G401.6 (cell line): ENCODE results near the gene CDKN1B.
A peak's percentile ranks its signal among the peaks of the same experiment; 100 is the strongest.

ENCODE experiments used
- FAIRE-seq: peaks from 2 replicates; lab custom pipeline; 2012; peaks lifted over from hg19 to GRCh38; lab: Jason Lieb, UNC

The CDKN1B gene

DNA sequence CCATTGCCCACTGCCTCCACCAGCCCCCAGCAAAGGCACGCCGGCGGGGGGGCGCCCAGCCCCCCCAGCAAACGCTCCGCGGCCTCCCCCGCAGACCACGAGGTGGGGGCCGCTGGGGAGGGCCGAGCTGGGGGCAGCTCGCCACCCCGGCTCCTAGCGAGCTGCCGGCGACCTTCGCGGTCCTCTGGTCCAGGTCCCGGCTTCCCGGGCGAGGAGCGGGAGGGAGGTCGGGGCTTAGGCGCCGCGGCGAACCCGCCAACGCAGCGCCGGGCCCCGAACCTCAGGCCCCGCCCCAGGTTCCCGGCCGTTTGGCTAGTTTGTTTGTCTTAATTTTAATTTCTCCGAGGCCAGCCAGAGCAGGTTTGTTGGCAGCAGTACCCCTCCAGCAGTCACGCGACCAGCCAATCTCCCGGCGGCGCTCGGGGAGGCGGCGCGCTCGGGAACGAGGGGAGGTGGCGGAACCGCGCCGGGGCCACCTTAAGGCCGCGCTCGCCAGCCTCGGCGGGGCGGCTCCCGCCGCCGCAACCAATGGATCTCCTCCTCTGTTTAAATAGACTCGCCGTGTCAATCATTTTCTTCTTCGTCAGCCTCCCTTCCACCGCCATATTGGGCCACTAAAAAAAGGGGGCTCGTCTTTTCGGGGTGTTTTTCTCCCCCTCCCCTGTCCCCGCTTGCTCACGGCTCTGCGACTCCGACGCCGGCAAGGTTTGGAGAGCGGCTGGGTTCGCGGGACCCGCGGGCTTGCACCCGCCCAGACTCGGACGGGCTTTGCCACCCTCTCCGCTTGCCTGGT is at the start of gene CDKN1B:
TSS of gene CDKN1B (plus strand) at position 576 of the 793 bp plus-strand sequence. CDS start 472 bp downstream, outside the sequence.
- FAIRE-seq, result peak; percentile 81

DNA sequence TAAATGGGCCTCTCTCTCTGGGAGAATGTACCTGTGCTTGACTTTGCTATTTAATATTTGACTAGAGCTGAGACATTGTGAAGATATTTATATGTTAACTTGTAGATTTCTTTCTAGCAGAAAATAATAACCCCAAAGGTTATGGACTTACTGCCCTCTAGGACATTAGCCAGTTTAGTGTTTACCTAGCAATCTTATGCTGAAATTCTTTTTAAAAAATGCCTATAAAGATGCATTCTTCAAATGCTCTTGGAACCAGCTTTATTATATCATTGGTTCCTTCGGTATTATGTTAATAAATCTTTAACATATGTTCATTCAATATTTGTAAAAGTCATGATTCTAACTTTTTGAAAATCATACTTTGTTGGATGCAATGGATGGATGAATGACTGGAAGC is 49.2 kb upstream of the CDKN1B start:
- no peak for FAIRE-seq

DNA sequence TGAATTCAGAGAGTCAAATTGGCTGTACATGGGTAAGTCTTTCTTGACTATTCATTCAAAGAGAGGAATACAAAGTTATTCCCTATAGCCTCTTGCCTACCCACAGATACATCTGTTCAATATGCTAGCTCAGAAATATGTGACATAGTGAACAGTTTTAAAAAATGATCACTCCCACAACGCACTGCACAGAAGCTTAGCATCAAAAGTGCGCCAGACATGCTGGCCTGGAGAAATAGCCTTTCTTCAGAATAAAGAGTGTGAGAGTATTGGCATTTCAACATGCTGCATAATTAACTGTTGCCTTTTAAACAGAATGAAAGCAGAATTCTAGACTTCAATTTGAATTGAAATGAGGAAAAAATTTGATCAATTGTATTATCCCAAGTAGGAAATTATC is 48.1 kb upstream of the CDKN1B start:
- no peak for FAIRE-seq

DNA sequence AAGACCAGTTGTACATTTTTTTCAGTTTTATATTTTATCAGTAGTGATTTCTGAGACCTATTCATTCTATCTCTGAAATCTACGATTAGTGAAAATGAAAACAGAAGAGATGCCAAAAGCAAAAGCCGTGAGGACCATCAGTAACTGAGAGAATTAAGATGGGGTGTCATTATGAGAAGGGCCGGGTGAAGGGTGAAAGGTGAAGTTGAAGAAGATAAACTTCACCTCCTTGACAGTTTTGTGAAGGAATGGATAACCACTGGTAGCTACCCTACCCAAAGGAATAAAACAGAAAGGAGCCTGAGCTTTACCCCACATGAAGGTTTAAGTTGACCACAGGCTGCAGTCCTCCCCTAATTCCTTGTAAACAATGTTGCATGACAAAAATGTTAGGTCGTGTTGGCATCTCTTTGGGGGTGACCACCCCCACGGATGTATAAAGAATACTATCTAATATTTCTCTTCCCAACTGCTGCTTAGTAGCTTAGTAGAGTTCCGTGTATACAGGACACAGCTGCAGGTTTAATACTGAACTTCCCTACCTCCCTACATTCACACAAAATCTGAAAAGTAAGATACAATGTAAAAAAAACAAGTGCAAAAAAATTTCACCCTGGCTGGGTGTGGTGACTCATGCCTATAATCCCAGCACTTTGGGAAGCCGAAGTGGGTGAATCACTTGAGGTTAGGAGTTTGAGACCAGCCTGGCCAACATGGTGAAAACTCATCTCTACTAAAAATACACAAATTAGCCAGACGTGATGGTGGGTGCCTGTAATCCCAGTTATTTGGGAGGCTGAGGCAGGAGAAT is 45.1 kb upstream of the CDKN1B start:
- no peak for FAIRE-seq

DNA sequence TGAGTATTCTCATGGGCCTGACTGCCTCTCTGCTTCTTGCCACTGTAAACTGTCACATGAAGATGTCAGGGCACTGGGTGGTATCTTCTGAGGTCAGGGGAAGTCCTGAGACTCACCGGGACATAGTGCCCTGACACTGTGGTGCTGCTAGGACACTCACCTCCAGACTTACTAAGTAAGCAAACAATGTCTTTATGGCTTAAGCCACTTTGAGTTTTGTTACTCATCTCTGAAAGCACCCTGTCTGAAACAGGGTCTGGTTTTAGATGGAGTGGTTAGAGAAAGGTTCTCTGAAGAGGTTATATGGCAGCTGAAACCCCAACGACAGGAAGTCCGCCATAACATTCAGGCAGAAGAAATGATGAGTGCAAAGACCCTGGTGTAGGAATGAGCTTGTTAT is 43.9 kb upstream of the CDKN1B start:
- no peak for FAIRE-seq

DNA sequence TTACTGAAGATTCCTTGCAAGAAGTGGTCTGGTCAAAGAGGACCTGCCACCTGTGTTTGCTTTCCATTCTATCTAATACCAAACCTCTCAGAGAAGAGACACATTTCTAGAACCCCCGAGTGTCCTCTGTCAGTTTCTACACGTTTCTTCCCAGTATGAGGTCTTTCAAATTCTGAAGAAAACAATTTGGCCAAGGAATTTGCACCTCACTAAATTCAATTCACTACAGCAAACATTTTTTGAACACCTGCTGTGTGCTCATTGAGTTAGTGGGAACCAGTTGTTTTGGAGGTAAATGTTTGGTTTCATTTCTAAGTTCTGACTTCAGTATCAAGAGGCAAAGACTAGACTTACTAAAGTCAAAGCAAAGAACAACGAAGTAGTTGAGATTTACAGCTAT is 40.6 kb upstream of the CDKN1B start:
- FAIRE-seq, result no peak

DNA sequence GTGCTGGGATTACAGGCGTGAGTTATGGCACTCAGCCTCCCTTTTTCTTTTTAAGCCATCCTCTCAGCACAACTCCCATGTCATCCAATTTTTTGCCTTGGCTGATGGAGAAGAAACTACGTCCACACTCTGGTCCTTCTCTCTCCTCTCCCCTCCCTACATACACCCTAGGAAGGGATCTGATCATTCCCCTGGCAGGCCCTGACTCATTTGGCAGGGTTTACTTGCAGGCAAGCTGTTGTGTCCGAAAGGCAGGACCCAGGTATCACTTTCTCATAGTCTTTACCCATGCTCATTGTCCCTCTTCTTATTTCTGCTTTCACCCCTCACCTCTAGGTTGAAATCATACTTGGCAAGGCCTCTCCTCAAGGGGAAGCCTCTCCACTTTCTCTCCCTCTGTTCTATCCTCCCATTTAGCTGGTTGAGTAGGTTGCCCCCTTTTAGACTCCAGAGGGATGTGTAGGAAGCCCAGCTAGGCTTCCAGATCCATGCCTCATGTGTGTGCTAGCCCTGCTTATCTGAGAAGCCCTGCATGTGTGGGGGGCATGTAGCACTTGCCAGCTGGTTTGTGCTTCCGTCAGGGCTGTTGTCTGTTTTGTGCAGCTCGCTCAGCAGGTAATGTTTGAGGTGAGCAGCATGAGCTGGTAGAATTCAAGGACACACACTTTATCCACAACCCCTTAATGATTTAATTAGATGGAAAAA is 36.0 kb upstream of the CDKN1B start:
- FAIRE-seq, result no peak

DNA sequence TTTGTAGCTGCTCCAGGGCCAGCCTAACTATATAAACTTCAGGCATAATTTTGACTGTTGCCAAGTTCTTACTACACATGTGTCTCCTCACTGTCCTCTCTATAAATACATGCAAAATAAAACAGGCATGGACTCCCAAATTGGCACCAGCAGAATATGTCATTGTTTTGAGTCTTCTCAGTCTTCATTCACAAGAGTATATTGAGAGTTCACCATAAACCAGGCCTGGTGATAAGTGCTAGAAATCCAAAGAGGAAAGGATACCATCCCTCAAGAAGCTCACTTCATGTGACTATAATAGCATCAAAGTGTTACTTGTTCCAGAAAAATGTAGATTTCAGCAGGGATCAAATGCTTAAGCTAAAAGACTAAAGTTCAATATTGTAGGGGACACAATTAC is 34.9 kb upstream of the CDKN1B start:
- FAIRE-seq, result no peak

DNA sequence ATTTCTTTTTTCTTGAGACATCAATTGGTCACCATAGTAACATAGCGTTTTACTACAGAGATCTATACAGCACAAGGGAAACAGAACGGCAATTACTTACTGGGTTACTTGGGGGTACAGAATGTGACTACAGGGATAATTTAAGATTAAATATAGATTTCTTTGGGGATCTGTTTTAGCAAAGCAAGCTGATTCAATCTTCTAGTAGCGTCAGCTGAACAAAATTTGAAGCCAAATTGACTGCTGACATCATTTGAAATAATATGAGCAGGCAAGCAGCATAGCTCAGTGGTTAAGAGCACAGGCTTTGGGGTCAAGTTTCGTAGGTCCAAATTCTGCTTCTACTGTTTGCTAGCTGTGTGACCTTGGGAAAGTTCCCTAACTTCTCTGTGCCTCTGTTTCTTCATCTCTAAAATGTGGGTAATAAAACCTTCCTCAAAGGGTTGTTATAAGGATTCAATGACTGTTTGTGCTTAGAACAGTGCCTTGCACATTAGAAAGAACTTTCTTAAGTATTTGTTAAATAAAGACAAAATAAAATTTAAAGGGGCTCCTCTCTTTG is 34.0 kb upstream of the CDKN1B start:
- FAIRE-seq, result no peak

DNA sequence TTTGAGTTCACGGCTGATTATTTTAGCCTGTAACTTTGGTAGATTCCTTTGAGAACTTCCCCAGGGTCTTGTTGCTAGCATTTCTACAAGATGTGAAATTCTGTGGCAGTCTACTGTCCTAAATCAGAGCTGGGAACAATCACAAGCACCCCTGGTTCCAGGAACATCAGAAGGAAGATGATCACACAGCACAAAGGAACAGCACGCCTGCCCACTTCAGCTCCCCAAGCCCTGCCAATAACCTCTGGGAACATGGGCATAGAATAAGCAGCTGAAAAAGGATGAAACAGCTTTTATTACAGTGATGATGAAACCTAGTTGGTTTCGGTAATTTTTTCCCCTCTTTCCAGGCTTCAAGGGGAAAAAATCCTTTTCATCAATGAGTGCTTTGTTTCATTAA is 33.4 kb upstream of the CDKN1B start:
- no peak for FAIRE-seq

DNA sequence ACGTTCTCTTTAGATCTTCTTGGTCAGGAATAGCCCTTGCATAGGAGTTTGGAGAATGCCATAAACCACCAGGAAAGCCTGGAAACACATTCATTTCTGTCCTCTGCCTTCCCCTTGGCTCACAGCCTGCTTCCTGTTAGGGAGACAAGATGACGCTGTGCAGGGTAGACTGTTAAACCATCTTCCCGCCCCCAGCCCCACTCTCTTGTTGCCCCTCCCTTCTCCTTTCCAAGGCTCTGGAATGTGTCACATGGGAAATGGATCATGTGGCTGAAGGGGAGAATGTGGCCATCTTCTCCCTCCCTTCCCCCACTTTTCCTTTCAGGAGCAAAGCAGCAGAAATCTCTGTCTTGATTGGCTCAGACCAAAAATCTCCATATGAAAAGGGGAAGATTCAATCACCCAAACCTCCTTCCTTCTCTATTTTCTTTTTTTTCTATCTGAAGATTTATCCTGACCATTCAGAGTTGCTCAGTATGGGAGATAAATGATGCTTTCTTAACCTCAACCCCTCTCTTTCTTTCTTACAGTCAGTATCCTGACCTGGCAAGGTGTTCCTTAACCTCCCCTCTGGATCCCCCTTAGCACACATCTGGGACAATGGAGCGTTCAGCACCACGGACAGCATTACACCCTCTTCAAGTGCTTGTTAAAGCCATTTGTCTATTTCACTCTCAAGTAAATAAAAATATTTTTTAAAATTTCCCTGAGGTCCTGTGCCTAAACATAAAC is 32.6 kb upstream of the CDKN1B start:
- no peak for FAIRE-seq

DNA sequence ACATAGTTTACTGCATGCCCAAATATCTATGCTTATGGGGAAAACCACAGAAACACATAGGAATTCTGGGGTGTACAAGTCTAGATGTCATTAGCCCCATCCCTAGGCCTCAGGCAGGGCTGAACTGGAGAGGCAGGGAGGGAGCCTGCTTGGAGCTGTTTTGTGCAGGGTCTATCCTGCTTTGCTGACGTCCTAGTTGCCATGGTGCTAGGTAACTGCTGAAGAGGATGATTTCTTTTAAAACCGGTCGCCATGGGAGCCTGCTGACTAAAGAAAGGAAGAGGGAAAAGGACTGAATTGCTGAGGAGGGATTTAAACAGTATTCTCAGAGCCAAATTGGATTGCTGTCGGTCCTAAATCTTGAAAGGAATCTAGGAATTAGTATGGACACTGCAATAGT is 31.9 kb upstream of the CDKN1B start:
- no peak for FAIRE-seq

DNA sequence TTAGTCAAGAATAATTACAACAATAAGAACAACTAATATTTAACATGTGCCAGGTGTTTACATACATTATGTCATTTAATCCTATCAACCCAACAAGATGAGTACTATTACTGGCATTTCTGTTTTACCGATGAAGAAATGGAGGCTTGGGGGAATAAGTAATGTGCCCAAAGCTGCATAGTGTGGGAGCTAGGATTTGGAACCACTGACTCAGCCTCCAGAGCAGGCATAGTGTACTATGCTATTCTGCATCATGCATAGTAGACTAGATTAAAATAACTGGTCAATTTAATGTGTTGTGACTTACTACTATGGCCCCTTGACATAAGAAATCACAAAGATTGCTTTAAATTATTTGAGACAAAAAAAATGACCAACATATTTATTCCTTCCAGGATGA is 30.7 kb upstream of the CDKN1B start:
- no peak for FAIRE-seq

DNA sequence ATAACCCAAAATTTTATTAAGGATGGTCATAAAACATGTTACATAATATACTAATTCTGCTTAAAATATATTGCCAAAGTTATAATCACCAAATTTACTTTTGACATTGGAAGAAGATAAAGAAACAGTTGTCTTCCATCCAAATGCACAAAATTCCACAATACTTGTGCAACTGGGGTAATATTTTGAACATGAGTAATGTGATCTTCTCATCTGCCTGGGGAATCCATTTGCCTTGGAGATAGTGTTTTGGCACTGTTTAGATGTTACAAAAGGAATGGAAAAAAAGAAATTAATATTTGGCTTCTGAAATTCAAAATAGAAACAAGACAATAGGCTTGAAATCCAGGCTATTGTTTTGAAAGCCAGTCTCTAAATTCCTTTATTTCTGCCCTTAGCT is 30.2 kb upstream of the CDKN1B start:
- FAIRE-seq, result no peak

DNA sequence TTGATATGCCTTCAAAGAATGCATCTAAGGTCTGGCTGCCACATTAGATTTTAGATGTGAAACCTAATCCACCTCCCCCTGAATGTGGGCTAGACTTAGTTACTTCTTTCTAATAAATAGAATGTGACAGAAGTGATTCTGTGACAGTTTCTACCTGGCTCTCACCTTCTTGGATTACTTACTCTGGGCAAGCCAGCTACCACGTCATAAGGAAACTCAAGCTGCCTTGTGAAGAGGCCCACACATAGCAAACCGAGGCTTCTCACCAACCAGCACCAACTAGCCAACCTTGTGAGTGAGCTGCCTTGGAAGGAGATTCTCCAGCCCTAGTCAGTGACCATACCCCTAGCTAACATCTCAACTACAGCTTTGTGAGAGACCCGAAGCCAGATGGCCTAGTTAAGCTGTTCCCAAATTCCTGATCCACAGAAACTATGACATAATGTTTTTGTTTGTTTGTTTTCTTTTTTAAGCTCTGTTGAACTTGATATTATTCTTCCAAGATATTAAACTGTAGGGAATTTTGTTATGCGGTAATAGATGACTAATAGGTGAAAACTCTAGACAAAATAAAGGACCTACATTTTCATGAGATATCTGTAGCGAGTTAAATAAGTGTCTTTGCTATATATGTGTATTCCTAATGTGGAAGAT is 27.4 kb upstream of the CDKN1B start:
- FAIRE-seq, result no peak

DNA sequence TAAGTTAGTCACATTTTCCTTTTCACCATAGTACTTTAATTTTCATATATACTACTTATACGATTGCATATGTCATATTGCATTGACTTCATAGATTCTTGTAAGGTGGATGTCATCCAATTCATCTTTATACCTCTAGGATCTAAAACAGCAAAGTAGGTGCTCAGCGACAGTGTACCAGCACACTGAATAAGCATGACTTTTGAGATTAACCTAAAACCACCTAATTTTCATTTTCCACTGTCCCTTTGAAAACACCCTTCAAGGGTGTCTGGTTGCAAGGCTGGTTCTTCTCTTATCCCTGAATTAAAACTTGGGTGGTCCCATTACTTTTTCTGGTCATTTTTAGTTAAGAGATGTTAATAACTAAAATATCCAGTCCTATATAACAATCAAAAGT is 25.6 kb upstream of the CDKN1B start:
- FAIRE-seq, result no peak

DNA sequence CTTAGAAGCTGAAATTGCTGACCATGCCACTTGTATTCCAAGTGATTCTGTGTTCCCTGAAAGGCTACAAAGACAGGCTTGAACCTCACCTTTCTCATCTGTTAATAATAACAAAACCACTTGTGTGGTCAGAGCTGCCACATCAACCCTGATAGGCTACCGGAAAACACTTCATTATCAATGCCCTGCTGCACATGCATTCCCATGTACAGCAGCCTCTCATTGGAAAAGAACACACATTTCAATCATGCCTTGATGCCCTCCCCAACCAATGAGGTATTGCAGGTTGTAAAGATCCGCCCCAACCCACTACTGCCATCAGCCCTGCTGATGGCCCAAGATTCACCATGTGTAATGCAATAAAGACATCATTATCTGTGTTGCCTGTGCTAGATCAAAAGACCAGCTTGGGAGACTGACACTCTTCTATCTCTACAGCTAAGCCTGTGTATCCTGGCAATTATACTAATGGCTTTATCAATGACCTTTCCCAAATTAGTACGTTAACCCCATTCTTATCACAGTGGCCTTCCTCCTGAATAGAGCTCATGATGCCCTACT is 24.0 kb upstream of the CDKN1B start:
- no peak for FAIRE-seq

DNA sequence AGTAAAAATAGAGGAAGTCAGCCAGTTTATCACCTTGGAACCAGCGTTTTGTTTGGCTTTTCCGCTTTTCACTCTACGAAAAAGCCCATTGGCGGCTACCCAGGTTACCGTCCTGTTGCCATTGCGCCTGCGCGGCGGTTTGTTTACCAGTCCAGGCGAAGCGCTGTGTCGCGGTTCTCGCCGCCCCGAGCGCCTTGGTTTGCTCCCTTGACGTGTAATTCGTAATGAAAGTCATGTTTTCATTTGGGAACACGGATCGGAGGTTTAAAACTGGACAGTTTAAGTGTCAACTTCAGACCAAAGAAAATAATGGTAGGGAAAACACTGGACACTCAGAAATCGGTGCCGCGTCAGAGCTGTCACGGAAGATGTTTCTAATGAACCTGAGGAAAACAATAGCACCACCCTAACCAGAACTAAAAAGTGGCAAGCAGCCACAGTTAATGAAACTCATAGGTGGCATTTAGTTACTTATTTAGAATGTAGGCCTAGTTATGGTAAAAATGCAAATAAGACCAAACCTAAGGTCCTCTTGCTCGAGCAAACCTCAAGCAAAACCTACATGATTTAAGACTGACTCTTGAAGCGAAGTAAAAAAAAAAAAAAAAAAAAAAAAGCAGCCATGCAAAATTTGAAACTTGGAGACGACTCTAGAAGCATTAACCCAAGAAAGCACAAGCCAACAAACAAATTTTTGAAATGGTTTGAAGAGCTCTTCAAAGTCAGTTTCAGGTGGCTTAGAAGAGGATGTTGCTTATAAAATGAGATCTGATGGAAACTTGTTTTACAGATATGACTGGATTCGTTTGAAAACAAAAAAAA is 20.4 kb upstream of the CDKN1B start:
- peak; percentile 93 for FAIRE-seq

DNA sequence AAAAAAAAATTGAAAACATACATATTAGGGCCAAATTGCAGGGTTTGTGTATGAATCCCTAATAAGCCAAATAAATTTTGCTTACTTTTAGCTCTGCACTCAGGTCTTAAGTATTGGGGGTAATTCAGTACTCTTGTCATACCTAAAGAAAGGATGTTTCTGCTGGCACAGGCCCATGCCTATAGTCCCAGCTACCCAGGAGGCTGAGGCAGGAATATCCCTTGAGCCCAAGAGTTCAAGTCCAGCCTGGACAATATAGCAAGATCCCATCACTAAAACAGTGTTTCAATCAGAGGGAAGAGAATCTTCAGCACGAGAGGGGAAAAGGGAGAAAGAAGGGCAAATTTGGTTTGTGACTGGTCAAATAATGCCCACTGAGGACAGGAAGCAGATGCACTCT is 17.8 kb upstream of the CDKN1B start:
- no peak for FAIRE-seq

DNA sequence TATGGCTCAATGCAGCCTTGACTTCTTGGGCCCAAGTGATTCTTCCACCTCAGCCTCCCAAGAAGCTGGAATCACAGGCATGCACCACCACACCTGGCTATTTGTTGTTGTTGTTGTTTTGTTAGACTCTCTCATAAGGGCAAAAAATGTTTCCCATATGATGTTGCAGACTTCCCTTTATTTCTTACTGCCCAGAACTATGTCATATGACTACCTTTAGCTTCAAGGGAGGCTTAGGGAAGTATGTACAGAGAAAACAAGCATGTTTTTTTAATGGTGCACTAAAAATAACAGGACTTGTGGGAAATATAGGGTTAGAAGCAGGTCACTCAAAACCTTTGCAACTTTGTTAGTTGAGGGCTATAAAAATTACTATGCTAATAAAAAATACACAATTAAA is 16.9 kb upstream of the CDKN1B start:
- no peak for FAIRE-seq
